MM.1S (cell line): ENCODE results near the gene ZNF697.

Source experiments
- DNase-seq: peaks from one replicate; pipeline ENCODE4 v3.0.0-alpha.2; 2015
- H2AFZ ChIP-seq: fragments of 300-600 bp; sonication (generic); 2 replicates; pipeline ENCODE4 v1.6.0; 2016; ENCODE audit warnings: antibody characterized with exemption, low read length
- H3F3A ChIP-seq: fragments of 300-600 bp; sonication (generic); 2 replicates; pipeline ENCODE4 v1.6.1; 2016; ENCODE audit warnings: mild to moderate bottlenecking, antibody characterized with exemption, low read length, moderate library complexity, mixed read lengths; ENCODE audit not compliant: insufficient read depth
- H3K27ac ChIP-seq: fragments of 300-600 bp; sonication (generic); 2 replicates; pipeline ENCODE4 v1.5.1; 2016; ENCODE audit warnings: mild to moderate bottlenecking, low read length
- H3K27me3 ChIP-seq: fragments of 300-600 bp; sonication (generic); replicated peaks from 2 replicates; pipeline ENCODE4 v1.6.0; 2016; ENCODE audit warnings: low read length; ENCODE audit not compliant: insufficient read depth
- H3K36me3 ChIP-seq: fragments of 300-600 bp; sonication (generic); replicated peaks from 2 replicates; pipeline ENCODE4 v1.6.1; 2016; ENCODE audit warnings: mild to moderate bottlenecking, low read length, mixed read lengths; ENCODE audit not compliant: insufficient read depth
- H3K4me1 ChIP-seq: fragments of 300-600 bp; sonication (generic); 2 replicates; pipeline ENCODE4 v1.6.1; 2016; ENCODE audit warnings: low read length, mixed read lengths
- H3K4me2 ChIP-seq: fragments of 300-600 bp; sonication (generic); 2 replicates; pipeline ENCODE4 v1.6.0; 2016; ENCODE audit warnings: low read depth, low read length
- H3K4me3 ChIP-seq: fragments of 300-600 bp; sonication (generic); 2 replicates; pipeline ENCODE4 v1.5.1; 2016; ENCODE audit warnings: low read length, mixed read lengths
- H3K79me2 ChIP-seq: fragments of 300-600 bp; sonication (generic); 2 replicates; pipeline ENCODE4 v1.6.1; 2016; ENCODE audit warnings: mixed run types, low read length, mixed read lengths
- H3K9ac ChIP-seq: fragments of 300-600 bp; sonication (generic); 2 replicates; pipeline ENCODE4 v1.6.1; 2016; ENCODE audit warnings: low read length, mixed read lengths
- H3K9me2 ChIP-seq: fragments of 300-600 bp; sonication (generic); replicated peaks from 2 replicates; pipeline ENCODE4 v1.6.1; 2016; ENCODE audit warnings: mild to moderate bottlenecking, low read length, mixed read lengths; ENCODE audit not compliant: insufficient read depth
- H3K9me3 ChIP-seq: fragments of 300-600 bp; sonication (generic); replicated peaks from 2 replicates; pipeline ENCODE4 v1.6.1; 2016; ENCODE audit warnings: mild to moderate bottlenecking, low read length, mixed read lengths; ENCODE audit not compliant: insufficient read depth
- H4K20me1 ChIP-seq: fragments of 300-600 bp; sonication (generic); 2 replicates; pipeline ENCODE4 v1.6.1; 2016; ENCODE audit warnings: mild to moderate bottlenecking, low read length, moderate library complexity, mixed read lengths; ENCODE audit not compliant: insufficient read depth
- EZH2 ChIP-seq: fragments of 300-600 bp; sonication (generic); optimal IDR thresholded peaks from 2 replicates; pipeline ENCODE3; 2017; ENCODE audit warnings: low read depth, mild to moderate bottlenecking, antibody characterized with exemption, low read length, mixed read lengths
- EZH2phosphoT487 ChIP-seq: fragments of 300-600 bp; sonication (generic); IDR thresholded peaks from 2 replicates; pipeline ENCODE4 v1.6.1; 2018; ENCODE audit warnings: antibody characterized with exemption, low read length
- TF ChIP-seq, protein P1 (sequence below): fragments of 300-600 bp; sonication (generic); IDR thresholded peaks from 2 replicates; pipeline ENCODE4 v1.5.1; 2016; ENCODE audit warnings: antibody characterized with exemption, low read length, mixed read lengths

The ZNF697 gene

DNA sequence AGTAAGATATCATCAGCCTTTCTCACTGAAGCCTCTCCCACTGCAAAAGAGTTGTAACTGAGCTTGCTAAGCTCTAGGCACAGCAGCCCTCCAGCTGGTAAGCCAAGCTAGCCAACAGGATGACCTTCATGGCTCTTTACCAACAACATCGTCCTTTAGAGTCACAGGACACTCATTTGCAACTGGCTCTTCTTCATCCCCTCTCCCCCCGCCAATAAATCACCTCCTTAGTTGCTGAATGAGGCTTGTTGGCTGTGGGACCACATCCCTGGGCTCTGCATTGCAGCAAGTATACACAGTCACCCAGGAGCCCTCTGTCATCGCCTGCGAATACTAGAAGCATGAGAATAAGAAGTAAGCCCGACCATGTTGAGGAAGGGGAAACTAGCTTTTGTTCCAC, 16.0 kb upstream of the ZNF697 start:
- Histone ChIP-seq H2AFZ (no peak overlapping the region), H4K20me1 (no peaks in the 10 kb centered on the region), H3K9me2 (no peaks in the 10 kb centered on the region), H3K4me1 (peaks cover 16% of the 10 kb centered on the region), H3K4me3 (no peak overlapping the region), H3K36me3 (no peaks in the 10 kb centered on the region), H3K79me2 (no peaks in the 10 kb centered on the region), H3K27me3 (no peaks in the 10 kb centered on the region), H3F3A (no peaks in the 10 kb centered on the region), H3K27ac (no peak overlapping the region), H3K9me3 (no peaks in the 10 kb centered on the region), H3K9ac (no peak overlapping the region), H3K4me2 (no peak overlapping the region)
- DNase-seq, result no peak
- TF ChIP-seq EZH2phosphoT487, result no peak
- TF ChIP-seq EZH2, result no peak
- TF ChIP-seq, protein P1, sequence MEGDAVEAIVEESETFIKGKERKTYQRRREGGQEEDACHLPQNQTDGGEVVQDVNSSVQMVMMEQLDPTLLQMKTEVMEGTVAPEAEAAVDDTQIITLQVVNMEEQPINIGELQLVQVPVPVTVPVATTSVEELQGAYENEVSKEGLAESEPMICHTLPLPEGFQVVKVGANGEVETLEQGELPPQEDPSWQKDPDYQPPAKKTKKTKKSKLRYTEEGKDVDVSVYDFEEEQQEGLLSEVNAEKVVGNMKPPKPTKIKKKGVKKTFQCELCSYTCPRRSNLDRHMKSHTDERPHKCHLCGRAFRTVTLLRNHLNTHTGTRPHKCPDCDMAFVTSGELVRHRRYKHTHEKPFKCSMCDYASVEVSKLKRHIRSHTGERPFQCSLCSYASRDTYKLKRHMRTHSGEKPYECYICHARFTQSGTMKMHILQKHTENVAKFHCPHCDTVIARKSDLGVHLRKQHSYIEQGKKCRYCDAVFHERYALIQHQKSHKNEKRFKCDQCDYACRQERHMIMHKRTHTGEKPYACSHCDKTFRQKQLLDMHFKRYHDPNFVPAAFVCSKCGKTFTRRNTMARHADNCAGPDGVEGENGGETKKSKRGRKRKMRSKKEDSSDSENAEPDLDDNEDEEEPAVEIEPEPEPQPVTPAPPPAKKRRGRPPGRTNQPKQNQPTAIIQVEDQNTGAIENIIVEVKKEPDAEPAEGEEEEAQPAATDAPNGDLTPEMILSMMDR, result no peak

DNA sequence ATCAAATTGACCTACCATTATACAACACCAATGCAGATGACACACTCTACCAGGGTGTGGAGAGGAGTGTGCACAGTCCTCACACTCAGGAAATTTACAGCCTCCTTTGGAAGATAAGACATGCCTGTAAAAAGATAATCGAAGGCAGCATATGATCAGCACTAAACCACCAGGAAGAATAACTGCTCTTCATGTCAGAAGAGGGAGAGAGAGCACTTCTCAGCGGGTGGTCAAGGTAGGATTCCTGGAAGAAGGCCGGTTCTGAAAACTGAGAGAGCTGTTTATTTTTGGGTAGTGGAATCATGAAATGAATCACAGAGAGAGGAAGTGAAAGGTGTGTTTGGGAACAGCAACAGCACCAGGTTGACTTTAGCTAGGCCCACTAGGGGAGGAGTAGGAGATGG, 14.0 kb upstream of the ZNF697 start:
- H3K4me2 ChIP-seq, result peak overlapping the region; percentile 29; the same call in 1 of the 2 replicates
- H3K9me3 ChIP-seq, result no peaks in the 10 kb centered on the region
- no peak overlapping the region for H3K9ac ChIP-seq
- H4K20me1 ChIP-seq, result no peaks in the 10 kb centered on the region
- no peak overlapping the region for H2AFZ ChIP-seq
- H3K9me2 ChIP-seq, result no peaks in the 10 kb centered on the region
- DNase-seq, result no peak
- no peaks in the 10 kb centered on the region for H3K36me3 ChIP-seq
- peaks cover 18% of the 10 kb centered on the region for H3K4me1 ChIP-seq
- no peaks in the 10 kb centered on the region for H3K79me2 ChIP-seq
- TF ChIP-seq EZH2phosphoT487, result no peak
- TF ChIP-seq, protein P1, result no peak
- TF ChIP-seq EZH2, result no peak
- H3K27me3 ChIP-seq, result no peaks in the 10 kb centered on the region
- H3F3A ChIP-seq, result no peaks in the 10 kb centered on the region
- no peak overlapping the region for H3K4me3 ChIP-seq
- no peak overlapping the region; the same call in 1 of the 2 replicates for H3K27ac ChIP-seq

DNA sequence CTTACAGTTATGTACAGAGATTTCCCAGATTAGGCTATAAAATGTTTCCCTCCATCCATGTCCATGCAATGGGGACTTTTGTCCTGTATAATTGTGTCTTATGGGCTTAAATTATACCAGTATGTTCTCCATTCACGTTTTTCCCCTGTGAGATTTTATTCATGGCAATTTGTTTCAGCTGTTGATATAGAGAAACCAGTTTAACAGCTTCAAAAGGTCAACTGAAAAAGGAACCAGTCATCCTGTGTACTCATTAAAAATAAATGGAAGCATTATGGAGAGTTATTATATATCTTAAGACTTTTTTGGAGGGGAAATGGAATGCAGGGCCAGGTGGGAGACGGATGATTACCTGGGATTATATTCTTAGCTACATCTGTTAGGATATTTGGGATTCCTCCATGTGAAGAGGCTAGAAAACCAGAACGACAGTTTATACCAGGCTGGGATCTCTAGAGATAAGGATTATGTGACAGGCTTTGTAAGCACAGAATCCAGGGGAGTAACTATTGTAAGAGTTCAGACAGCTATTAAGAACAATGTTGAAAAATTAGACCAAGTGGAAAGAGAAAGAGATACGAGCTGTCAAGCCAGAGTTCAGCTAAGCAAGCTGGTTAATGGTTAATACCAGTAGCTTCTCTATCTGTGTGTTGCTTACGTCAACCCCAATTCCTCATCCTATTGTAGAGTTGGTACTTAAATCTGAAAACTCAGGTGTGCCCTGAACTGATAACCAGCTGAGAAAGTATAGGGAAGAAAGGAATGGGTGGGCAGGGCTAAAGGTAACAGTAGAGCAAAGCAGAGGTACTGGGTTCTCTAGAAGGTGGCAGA, 12.4 kb upstream of the ZNF697 start:
- Histone ChIP-seq H3F3A (no peaks in the 10 kb centered on the region; the same call in 1 of the 2 replicates), H3K9me3 (no peaks in the 10 kb centered on the region), H3K9me2 (no peaks in the 10 kb centered on the region), H3K4me1 (peaks cover 28% of the 10 kb centered on the region), H2AFZ (no peak overlapping the region), H4K20me1 (no peaks in the 10 kb centered on the region), H3K9ac (no peak overlapping the region), H3K36me3 (no peaks in the 10 kb centered on the region), H3K27me3 (no peaks in the 10 kb centered on the region), H3K79me2 (no peaks in the 10 kb centered on the region), H3K27ac (no peak overlapping the region), H3K4me3 (no peak overlapping the region), H3K4me2 (no peak overlapping the region)
- TF ChIP-seq EZH2phosphoT487, result no peak
- no peak for TF ChIP-seq EZH2
- DNase-seq, result no peak

DNA sequence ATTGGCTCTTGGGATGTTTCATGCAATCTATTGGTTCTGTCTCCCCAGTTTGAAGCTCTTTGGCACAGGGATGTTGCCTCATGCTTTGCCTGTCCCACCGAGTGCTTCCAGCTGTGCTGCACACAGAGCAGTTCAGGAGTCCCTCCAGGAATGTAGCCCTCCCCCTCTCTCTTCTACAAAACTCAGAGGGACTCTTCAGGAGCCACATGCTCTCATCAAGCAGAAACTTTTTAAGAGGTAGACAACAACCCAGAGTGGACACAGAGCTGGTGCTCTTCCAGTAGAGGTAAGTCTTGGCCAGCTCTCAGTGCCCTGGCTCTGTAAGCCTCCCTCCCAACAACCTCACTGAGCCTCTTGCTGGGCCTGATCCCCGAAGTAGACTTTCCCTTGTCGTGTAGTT, 11.6 kb upstream of the ZNF697 start:
- H3K27me3 ChIP-seq, result no peaks in the 10 kb centered on the region
- peaks cover 28% of the 10 kb centered on the region for H3K4me1 ChIP-seq
- H4K20me1 ChIP-seq, result no peaks in the 10 kb centered on the region
- DNase-seq, result no peak
- no peak overlapping the region for H2AFZ ChIP-seq
- H3K4me3 ChIP-seq, result no peak overlapping the region
- H3K9me2 ChIP-seq, result no peaks in the 10 kb centered on the region
- no peak for TF ChIP-seq EZH2
- no peak for TF ChIP-seq EZH2phosphoT487
- TF ChIP-seq, protein P1, result no peak
- no peaks in the 10 kb centered on the region for H3K9me3 ChIP-seq
- no peaks in the 10 kb centered on the region; the same call in 1 of the 2 replicates for H3F3A ChIP-seq
- no peaks in the 10 kb centered on the region for H3K79me2 ChIP-seq
- no peak overlapping the region for H3K27ac ChIP-seq
- no peak overlapping the region for H3K9ac ChIP-seq
- H3K4me2 ChIP-seq, result no peak overlapping the region
- no peaks in the 10 kb centered on the region for H3K36me3 ChIP-seq
